GM10248 (cell line): ENCODE data around the gene TNPO1.

Experiments
- CTCF ChIA-PET: fragments of 300-600 bp; sonication (Branson Sonifier 250); formaldehyde crosslinking; extraction: SDS; loops from one replicate; lab custom pipeline; 2021; ENCODE audit warnings: antibody characterized with exemption; lab: Yijun Ruan, JAX
- POLR2A ChIA-PET: fragments of 350-650 bp; sonication (Branson Sonifier 250); formaldehyde crosslinking; extraction: SDS; loops from one replicate; lab custom pipeline; 2020; ENCODE audit warnings: antibody characterized with exemption; lab: Yijun Ruan, JAX
- DNase-seq: peaks from one replicate; pipeline ENCODE4 v3.0.0; 2012; ENCODE audit errors: extremely low spot score
- CTCF ChIP-seq: IDR thresholded peaks from 2 replicates; pipeline ENCODE4 v1.5.1; 2012; ENCODE audit warnings: mild to moderate bottlenecking, low read depth; ENCODE audit errors: extremely low read depth, missing control alignments, control extremely low read depth

TNPO1 gene

GRCh38 chr5:72854419-72854818 lies 38.0 kb downstream of the TNPO1 start:
- POLR2A ChIA-PET = no interaction called here
- no peak for TF ChIP-seq CTCF
- DNase-seq = no peak
- CTCF ChIA-PET = interaction anchor here (0.6 to 1.0 kb wide), 2 partner anchors 10 to 20 kb away, joined by 3 read pairs; no protein-coding TSS in a partner anchor

- TF ChIP-seq CTCF = no peak
- DNase-seq = no peak
- ChIA-PET CTCF (interaction anchor here (1.0 to 1.1 kb wide), 2 partner anchors 24 to 39 kb away, joined by 3 read pairs; no protein-coding TSS in a partner anchor), POLR2A (no interaction called here)
These were observed 39.4 kb downstream of the TNPO1 start for GRCh38 chr5:72855821-72856220.

- CTCF ChIA-PET = no interaction called here
- POLR2A ChIA-PET = no interaction called here
These were observed 40.9 kb downstream of the TNPO1 start for GRCh38 chr5:72857396-72857795.

GRCh38 chr5:72859127-72859526 lies 42.7 kb downstream of the TNPO1 start:
- no peak for TF ChIP-seq CTCF
- POLR2A ChIA-PET = interaction anchor here (0.7 kb wide), 1 partner anchor 40 kb away, joined by 3 read pairs; no protein-coding TSS in a partner anchor
- no peak for DNase-seq
- CTCF ChIA-PET = interaction anchor here (1.6 kb wide), 1 partner anchor 12 kb away, joined by 4 read pairs; no protein-coding TSS in a partner anchor

More at GRCh38 chr5:72857396-72857795, 40.9 kb downstream of the TNPO1 start:
- no peak for DNase-seq
- TF ChIP-seq CTCF = no peak

DNA sequence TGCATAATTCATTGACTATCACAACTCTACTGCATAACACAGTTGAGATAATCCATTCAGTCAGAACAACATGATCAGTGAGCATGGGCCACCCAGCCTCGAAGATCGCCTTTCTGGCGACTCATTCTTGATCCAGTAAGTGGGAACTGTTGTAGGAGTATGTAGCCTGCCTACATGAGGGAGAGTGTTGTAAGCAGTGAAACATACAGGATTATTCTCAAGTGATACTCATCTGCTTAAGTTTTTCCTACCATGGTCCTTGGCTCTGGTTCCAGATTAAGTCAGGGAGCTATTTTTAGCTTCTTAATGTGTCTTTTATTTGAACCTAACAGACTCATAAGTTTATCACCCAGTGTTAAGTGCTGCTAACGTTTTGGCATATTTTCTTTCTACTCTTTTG lies 44.0 kb downstream of the TNPO1 start:
- DNase-seq = no peak
- CTCF ChIA-PET = interaction anchor here (0.7 to 1.6 kb wide), 3 partner anchors 10 to 12 kb away, joined by 3 to 5 read pairs (median 4); no protein-coding TSS in a partner anchor
- POLR2A ChIA-PET = no interaction called here

DNA sequence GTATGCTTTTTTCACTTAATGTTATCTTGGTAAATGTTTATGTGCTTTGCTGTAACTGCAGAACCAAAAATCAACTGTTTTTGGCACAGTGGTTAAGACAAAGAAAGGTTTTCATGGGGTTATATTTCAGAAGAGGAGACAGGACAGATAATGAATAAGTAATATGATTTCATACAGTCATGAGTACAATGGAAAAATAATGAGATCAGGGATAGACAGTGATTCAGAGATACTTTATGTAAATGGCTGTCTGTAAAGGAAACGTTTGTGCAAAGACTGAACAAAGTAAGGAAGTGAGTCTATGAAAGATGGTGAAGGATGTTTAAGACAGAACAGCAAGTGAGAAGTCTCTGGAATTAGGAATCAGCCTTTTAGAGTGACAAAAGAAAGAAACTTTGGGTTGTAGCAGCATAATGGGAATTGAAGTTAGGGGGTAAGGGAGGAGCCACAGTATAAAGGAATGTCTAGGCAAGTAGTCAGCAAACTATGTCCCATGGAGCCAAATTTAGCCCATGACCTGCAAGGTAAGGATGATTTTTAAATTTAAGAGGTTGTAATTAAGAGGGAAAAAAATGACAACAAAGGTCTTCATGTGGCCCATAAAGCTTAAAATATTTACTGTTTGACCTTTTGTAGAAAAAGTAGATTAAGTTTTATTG lies 55.0 kb downstream of the TNPO1 start:
- no peak for TF ChIP-seq CTCF
- ChIA-PET POLR2A (no interaction called here), CTCF (interaction anchor here (1.7 kb wide), 1 partner anchor 12 kb away, joined by 4 read pairs; no protein-coding TSS in a partner anchor)
- no peak for DNase-seq

More for the DNA sequence above, 44.0 kb downstream of the TNPO1 start:
- TF ChIP-seq CTCF = no peak
